GM19238 (cell line): ENCODE measurements around the gene MAPKBP1.

Experiments
- DNase-seq: peaks from one replicate; pipeline ENCODE4 v3.0.0; 2011; ENCODE audit warnings: low spot score; ENCODE audit not compliant: insufficient read length

Gene MAPKBP1

GRCh38 chr15:41866263-41866703 is 92.0 kb downstream of the MAPKBP1 start:
- no peak for DNase-seq

GRCh38 chr15:41866872-41867579 is 92.7 kb downstream of the MAPKBP1 start:
- DNase-seq, result no peak

GRCh38 chr15:41868321-41868720 is 94.0 kb downstream of the MAPKBP1 start:
- no peak for DNase-seq

GRCh38 chr15:41869770-41870688 is 95.7 kb downstream of the MAPKBP1 start:
- DNase-seq, result no peak

- DNase-seq, result no peak
Observed at GRCh38 chr15:41870689-41871081, 96.4 kb downstream of the MAPKBP1 start.

GRCh38 chr15:41871175-41871905 is 97.1 kb downstream of the MAPKBP1 start:
- DNase-seq, result no peak

GRCh38 chr15:41872166-41872747 is 98.0 kb downstream of the MAPKBP1 start:
- no peak for DNase-seq

GRCh38 chr15:41873711-41874110 is 99.4 kb downstream of the MAPKBP1 start:
- no peak for DNase-seq

- DNase-seq, result no peak
Observed at GRCh38 chr15:41874736-41875135, 100.5 kb downstream of the MAPKBP1 start.

GRCh38 chr15:41876007-41876406 is 101.7 kb downstream of the MAPKBP1 start:
- DNase-seq, result no peak

GRCh38 chr15:41876689-41877088 is 102.4 kb downstream of the MAPKBP1 start:
- DNase-seq, result no peak
